ENCODE data around the gene GMPR2.
"Not testable (repeated sequence)": the region's sequence is repeated elsewhere in the genome, so short reads cannot be mapped to it uniquely, and the experiment has no call there.

The GMPR2 gene

DNA sequence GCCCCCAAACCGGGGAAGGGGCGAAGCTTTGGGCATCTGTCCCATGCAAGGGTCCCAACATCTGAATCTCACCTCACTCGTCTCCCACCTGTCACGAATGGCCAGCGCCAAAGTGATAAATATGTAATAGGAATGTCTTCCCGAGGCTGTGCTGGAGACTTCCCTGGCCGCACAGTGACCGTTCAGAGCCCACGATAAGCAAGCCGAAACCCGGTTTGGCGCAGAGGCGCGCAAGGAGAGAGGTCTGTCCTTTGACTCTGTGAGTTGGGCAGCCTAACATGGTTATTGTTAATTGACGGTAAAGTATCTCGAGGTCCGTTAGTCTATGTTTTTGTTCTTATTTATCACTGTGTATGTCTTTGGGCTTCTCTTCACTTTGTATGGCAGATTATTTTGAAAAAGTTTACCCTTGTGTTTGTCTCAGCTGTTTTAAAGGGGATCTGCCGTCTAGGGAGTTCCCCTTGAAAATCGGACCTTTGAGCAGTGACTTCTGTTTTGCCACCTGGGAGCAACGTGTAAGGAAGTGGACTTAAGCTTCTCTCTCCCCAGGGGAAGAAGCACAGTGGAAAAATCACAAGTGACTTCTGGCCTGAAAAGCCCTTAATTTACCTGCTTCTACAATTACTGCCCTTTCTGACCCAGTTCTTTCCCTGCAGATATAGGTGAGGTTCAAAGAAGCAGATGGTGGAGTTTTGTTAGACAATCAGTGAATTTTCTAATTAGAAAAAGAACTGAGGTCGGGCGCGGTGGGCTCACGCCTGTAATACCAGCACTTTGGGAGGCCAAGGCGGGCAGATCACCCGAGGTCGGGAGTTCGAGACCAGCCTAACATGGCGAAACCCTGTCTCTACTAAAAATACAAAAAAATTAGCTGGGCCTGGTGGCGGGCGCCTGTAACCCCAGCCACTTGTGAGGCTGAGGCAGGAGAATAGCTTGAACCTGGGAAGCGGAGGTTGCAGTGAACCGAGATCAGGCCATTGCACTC, 36.4 kb upstream of the GMPR2 start:
- no peak for TF ChIP-seq CTCF (IDR thresholded peaks at IDR 0.05; ENCODE audit: low read depth, low read length)
- Histone ChIP-seq H3K4me3 (ENCODE audit: low read depth, low read length) (peak overlapping the region; percentile 50), H3K27me3 (ENCODE audit: insufficient read depth, low read depth, severe bottlenecking) (no peaks in the 10 kb centered on the region), H3K27ac (peak overlapping the region; percentile 98), H3K9me3 (ENCODE audit: severe bottlenecking) (peaks cover 3% of the 10 kb centered on the region), H3K36me3 (peaks cover 31% of the 10 kb centered on the region)
- no peak for DNase-seq

DNA sequence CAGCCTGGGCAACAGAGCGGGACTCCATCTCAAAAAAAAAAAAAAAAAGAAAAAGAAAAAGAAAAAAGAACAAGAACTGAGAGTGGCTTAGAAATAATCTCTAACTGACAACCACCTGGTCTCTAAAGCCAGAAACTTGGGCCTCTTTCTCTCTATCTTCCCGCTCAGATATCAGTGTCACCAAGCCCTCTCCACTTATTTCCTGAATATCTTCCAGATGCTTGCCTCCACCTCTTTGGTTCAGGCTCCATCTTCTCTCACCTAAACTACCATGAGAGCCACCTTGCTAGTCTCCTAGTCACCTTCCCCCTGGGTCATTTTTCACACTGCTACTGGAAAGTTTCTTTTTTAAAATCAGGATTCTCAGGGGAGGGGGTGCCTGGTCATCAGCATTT, 35.7 kb upstream of the GMPR2 start:
- no peak for DNase-seq
- peaks cover 31% of the 10 kb centered on the region for H3K36me3 ChIP-seq
- no peak overlapping the region for H3K4me3 ChIP-seq (ENCODE audit: low read depth, low read length)
- H3K9me3 ChIP-seq (ENCODE audit: severe bottlenecking): peaks cover 7% of the 10 kb centered on the region
- no peaks in the 10 kb centered on the region for H3K27me3 ChIP-seq (ENCODE audit: insufficient read depth, low read depth, severe bottlenecking)
- no peak overlapping the region for H3K27ac ChIP-seq
- TF ChIP-seq CTCF (IDR thresholded peaks at IDR 0.05; ENCODE audit: low read depth, low read length): no peak

DNA sequence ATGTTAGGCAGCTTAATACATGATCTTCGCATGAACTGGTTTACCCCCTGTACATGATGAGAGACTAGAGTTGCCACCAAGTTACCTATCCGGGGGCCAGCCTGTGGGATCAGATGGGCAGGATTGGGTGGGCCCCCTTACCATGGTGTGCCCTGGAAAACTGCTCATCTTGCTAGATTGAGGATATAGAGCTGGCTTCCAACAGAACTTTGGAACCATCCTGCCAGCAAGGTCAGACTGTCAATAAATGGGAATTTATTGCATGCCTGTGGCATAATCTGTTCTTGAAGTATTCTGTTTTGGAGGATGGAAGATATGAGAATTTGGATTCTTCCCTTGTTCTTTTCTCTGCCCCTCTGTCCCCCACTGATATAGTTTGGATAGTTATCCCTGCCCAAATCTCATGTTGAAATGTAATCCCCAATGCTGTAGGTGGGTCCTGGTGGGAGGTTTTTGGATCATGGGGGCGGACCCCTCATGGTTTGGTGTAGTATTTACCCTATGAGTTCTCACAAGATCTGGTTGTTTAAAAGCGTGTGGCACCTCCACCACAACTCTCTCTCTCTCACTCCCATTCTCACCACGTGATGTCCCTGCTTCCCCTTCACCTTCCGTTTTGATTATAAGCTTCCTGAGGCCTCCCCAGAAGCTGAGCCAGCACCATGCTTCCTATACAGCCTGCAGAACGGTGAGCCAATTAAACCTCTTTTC, 33.8 kb upstream of the GMPR2 start:
- H3K4me3 ChIP-seq (ENCODE audit: low read depth, low read length): no peak overlapping the region
- H3K27me3 ChIP-seq (ENCODE audit: insufficient read depth, low read depth, severe bottlenecking): no peaks in the 10 kb centered on the region
- H3K9me3 ChIP-seq (ENCODE audit: severe bottlenecking): peaks cover 12% of the 10 kb centered on the region
- no peak for DNase-seq
- H3K27ac ChIP-seq: no peak overlapping the region
- H3K36me3 ChIP-seq: peaks cover 27% of the 10 kb centered on the region
- no peak for TF ChIP-seq CTCF (IDR thresholded peaks at IDR 0.05; ENCODE audit: low read depth, low read length)

DNA sequence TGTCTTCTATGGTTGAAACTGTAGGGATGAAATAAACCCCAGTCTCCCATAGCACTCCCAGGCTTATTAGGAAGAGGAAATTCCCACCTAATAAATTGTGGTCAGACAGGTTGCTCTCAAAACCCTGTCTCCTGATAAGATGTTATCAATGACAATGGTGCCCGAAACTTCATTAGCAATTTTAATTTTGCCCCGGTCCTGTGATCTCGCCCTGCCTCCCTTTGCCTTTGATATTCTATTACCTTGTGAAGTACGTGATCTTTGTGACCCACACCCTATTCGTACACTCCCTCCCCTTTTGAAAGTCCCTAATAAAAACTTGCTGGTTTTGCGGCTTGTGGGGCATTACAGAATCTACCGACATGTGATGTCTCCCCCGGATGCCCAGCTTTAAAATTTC, 30.2 kb upstream of the GMPR2 start:
- not testable (repeated sequence) for H3K4me3 ChIP-seq (ENCODE audit: low read depth, low read length); H3K27ac ChIP-seq

DNA sequence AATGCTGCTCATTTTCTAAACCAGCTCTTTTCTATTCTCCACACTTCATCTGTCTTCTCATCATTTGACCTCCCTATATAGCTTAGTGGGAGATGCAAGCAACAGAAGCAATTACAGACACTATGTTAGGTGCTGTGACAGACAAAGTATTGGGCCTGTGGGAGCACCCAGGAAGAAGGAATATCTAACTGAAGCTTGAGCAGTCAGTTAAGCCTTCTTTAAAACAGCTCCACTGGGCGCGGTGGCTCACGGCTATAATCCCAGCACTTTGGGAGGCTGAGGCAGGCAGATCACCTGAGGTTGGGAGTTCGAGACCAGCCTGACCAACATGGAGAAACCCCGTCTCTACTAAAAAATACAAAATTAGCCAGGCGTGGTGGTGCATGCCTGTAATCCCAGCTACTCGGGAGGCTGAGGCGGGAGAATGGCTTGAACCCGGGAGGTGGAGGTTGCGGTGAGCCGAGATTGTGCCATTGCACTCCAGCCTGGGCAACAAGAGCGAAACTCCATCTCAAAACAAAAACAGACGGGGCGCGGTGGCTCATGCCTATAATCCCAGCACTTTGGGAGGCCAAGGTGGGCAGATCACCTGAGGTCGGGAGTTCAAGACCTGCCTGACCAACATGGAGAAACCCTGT, 29.4 kb upstream of the GMPR2 start:
- H3K27me3 ChIP-seq (ENCODE audit: insufficient read depth, low read depth, severe bottlenecking); DNase-seq; H3K4me3 ChIP-seq (ENCODE audit: low read depth, low read length): not testable (repeated sequence)
- peaks cover 48% of the 10 kb centered on the region for H3K36me3 ChIP-seq
- peak overlapping the region; percentile 40 for H3K27ac ChIP-seq
- H3K9me3 ChIP-seq (ENCODE audit: severe bottlenecking): peaks cover 12% of the 10 kb centered on the region

More for the DNA sequence above, 30.2 kb upstream of the GMPR2 start:
- Histone ChIP-seq H3K36me3 (peaks cover 40% of the 10 kb centered on the region), H3K9me3 (ENCODE audit: severe bottlenecking) (peaks cover 12% of the 10 kb centered on the region)
- not testable (repeated sequence) for DNase-seq; H3K27me3 ChIP-seq (ENCODE audit: insufficient read depth, low read depth, severe bottlenecking)

DNA sequence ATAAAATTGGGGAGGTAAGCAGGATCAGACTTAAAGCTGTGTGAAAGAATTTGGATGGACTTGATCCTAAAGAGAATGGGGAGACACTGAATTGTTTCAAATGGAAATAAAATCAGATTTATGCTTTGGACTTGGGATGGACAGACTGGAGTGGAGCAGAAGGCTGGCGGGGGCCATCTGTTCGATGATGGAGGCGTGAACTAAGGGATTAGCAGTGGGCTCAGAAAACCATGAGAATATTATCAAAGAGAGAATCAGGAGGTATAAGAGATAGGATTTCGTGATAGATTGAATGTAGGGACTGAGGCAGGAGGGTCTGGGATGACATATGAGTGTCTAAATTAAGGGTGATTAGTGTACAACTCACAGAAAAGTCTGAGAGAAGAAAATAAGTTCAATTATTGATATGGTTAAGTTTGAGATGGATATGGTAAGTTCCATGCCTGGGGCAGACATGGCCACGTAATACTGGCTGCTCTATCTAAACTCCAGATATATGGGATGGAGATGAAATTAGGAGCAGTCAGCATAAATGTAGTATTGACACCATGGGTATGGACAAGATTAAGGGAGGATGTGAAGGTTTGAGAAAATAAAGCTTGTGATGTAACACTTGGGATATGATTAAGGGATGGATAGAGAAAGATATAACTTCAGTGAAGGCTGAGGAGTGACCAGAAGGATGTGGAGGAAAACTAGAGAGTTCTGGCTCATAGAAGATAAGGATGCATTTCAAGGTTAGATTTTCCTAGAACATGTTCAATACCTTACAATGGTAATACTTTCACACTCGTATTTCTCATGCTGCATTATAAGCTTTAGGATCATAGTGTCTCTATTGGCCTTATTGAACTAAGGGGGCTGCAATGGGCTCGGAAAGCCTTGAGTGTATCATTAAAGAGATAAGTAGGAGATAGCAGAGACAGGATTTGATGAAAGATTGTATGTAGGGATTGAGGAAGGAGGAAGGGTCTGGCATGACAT, 28.3 kb upstream of the GMPR2 start:
- Histone ChIP-seq H3K27me3 (ENCODE audit: insufficient read depth, low read depth, severe bottlenecking) (no peaks in the 10 kb centered on the region), H3K4me3 (ENCODE audit: low read depth, low read length) (no peak overlapping the region), H3K36me3 (peaks cover 52% of the 10 kb centered on the region), H3K9me3 (ENCODE audit: severe bottlenecking) (peaks cover 12% of the 10 kb centered on the region), H3K27ac (peak overlapping the region; percentile 40)
- no peak for DNase-seq
- no peak for TF ChIP-seq CTCF (IDR thresholded peaks at IDR 0.05; ENCODE audit: low read depth, low read length)

Measured in WERI-Rb-1 (cell line).